ENCODE measurements around the gene PDK1.

- TF ChIP-seq CTCF (IDR thresholded peaks at IDR 0.05), result no peak
- no peak for TF ChIP-seq POLR2A (IDR thresholded peaks at IDR 0.05)
- TF ChIP-seq POLR2AphosphoS5 (IDR thresholded peaks at IDR 0.05), result no peak
Observed at GRCh38 chr2:172615727-172616261, 59.9 kb downstream of the PDK1 start.
